ENCODE measurements around the gene CPAMD8. TPM values are rescaled to one million over a fixed set of nuclear protein-coding genes. Genes with fewer than 3 reads are reported as not detected.

Gene CPAMD8
- total RNA-seq, 1 donor from 2014 or later = 16.3 TPM

GRCh38 chr19:16889883-16890460 is 136.6 kb downstream of the CPAMD8 start:
- TF ChIP-seq EZH2phosphoT487 (IDR thresholded peaks at IDR 0.05) = no peak
- TF ChIP-seq EZH2 (IDR thresholded peaks at IDR 0.05) = no peak
- no peak for TF ChIP-seq CTCF (IDR thresholded peaks at IDR 0.05)
- peak overlapping the region; percentile 33 for H3K4me3 Mint-ChIP-seq

GRCh38 chr19:16889366-16889882 is 137.2 kb downstream of the CPAMD8 start:
- Histone ChIP-seq H3K9ac (no peak overlapping the region), H3K27me3 (no peaks in the 10 kb centered on the region), H3K4me1 (no peaks in the 10 kb centered on the region), H3K4me2 (no peak overlapping the region), H3K36me3 (no peaks in the 10 kb centered on the region), H3F3A (ENCODE audit: low read depth) (no peaks in the 10 kb centered on the region), H2AFZ (replicated peaks) (no peak overlapping the region), H4K20me1 (ENCODE audit: low read depth) (no peaks in the 10 kb centered on the region), H3K27ac (no peak overlapping the region), H3K9me3 (ENCODE audit: low read depth) (no peaks in the 10 kb centered on the region), H3K79me2 (ENCODE audit: low read depth) (no peaks in the 10 kb centered on the region), H3K4me3 (no peak overlapping the region)
- Mint-ChIP-seq H3K27ac (no peak overlapping the region), H3K36me3 (no peaks in the 10 kb centered on the region), H3K4me3 (no peak overlapping the region), H3K27me3 (ENCODE audit: insufficient read depth, low read depth) (peaks cover 5% of the 10 kb centered on the region), H3K4me1 (peaks cover 8% of the 10 kb centered on the region), H3K9me3 (peaks cover 3% of the 10 kb centered on the region)
- TF ChIP-seq CTCF (IDR thresholded peaks at IDR 0.05) (no peak), EZH2phosphoT487 (IDR thresholded peaks at IDR 0.05) (no peak)
- DNase-seq (ENCODE audit: low spot score) = no peak

More at GRCh38 chr19:16889883-16890460, 136.6 kb downstream of the CPAMD8 start:
- Histone ChIP-seq H3K9me3 (ENCODE audit: low read depth) (no peaks in the 10 kb centered on the region), H3K4me2 (no peak overlapping the region), H3K27ac (no peak overlapping the region), H4K20me1 (ENCODE audit: low read depth) (no peaks in the 10 kb centered on the region), H3K9ac (no peak overlapping the region), H2AFZ (replicated peaks) (no peak overlapping the region), H3F3A (ENCODE audit: low read depth) (no peaks in the 10 kb centered on the region), H3K4me1 (no peaks in the 10 kb centered on the region), H3K36me3 (no peaks in the 10 kb centered on the region), H3K4me3 (no peak overlapping the region), H3K79me2 (ENCODE audit: low read depth) (no peaks in the 10 kb centered on the region), H3K27me3 (no peaks in the 10 kb centered on the region)
- H3K4me1 Mint-ChIP-seq = peaks cover 8% of the 10 kb centered on the region
- H3K27ac Mint-ChIP-seq = no peak overlapping the region
- peaks cover 5% of the 10 kb centered on the region for H3K27me3 Mint-ChIP-seq (ENCODE audit: insufficient read depth, low read depth)
- H3K9me3 Mint-ChIP-seq = peaks cover 3% of the 10 kb centered on the region
- no peaks in the 10 kb centered on the region for H3K36me3 Mint-ChIP-seq
- no peak for DNase-seq (ENCODE audit: low spot score)

GRCh38 chr19:16888629-16889365 is 137.8 kb downstream of the CPAMD8 start, which contains the start of gene F2RL3:
Gene F2RL3 (plus strand): TSS chr19:16888999. CDS start chr19:16889190, 191 bp downstream.
- peaks cover 8% of the 10 kb centered on the region for H3K4me1 Mint-ChIP-seq
- Histone ChIP-seq H4K20me1 (ENCODE audit: low read depth) (no peaks in the 10 kb centered on the region), H3F3A (ENCODE audit: low read depth) (no peaks in the 10 kb centered on the region), H3K36me3 (no peaks in the 10 kb centered on the region), H3K4me1 (no peaks in the 10 kb centered on the region), H3K27ac (no peak within 1 kb of the TSS), H3K4me3 (no peak within 1 kb of the TSS), H3K79me2 (ENCODE audit: low read depth) (no peaks in the 10 kb centered on the region), H2AFZ (replicated peaks) (no peak within 1 kb of the TSS), H3K27me3 (no peaks in the 10 kb centered on the region), H3K9ac (no peak within 1 kb of the TSS), H3K9me3 (ENCODE audit: low read depth) (no peaks in the 10 kb centered on the region), H3K4me2 (no peak within 1 kb of the TSS)
- H3K27ac Mint-ChIP-seq = peak within 1 kb of the TSS; percentile 42
- H3K36me3 Mint-ChIP-seq = no peaks in the 10 kb centered on the region
- H3K9me3 Mint-ChIP-seq = peaks cover 3% of the 10 kb centered on the region
- TF ChIP-seq EZH2 (IDR thresholded peaks at IDR 0.05) (no peak), CTCF (IDR thresholded peaks at IDR 0.05) (no peak), EZH2phosphoT487 (IDR thresholded peaks at IDR 0.05) (no peak)
- no peak within 1 kb of the TSS for H3K4me3 Mint-ChIP-seq
- H3K27me3 Mint-ChIP-seq (ENCODE audit: insufficient read depth, low read depth) = peaks cover 5% of the 10 kb centered on the region
- DNase-seq (ENCODE audit: low spot score) = no peak
